K562 (cell line): ENCODE results near the gene AASS. TPM values are rescaled to one million over a fixed set of nuclear protein-coding genes. Genes with fewer than 3 reads are reported as not detected.

ENCODE experiments used
- AFF1 ChIP-seq, 2 experiments: fragments of 450-650 bp; IDR thresholded peaks; 2 replicates each; pipeline ENCODE4 v1.6.1; 2018; ENCODE audit warnings: mild to moderate bottlenecking in 2 of 2, low read depth in 1 of 2; ENCODE audit not compliant: partially characterized antibody in 2 of 2
- polyA plus RNA-seq, 8 experiments: library from polyadenylated mRNA; depleted of rRNA in 4 of 8; stranded (reverse) in 5 of 8; unstranded in 3 of 8; fragments of >200 nt; fragmentation: Nextera tagmentation in 2 of 8; fragmentation: Illumina TruSeq in 1 of 8; extraction: Ambion mirVana in 2 of 8; extraction: Trizol in 1 of 8; gene quantifications; 2 replicates each; pipeline versions ENCODE4 v1.2.1 to v1.2.3, GENCODE V29; 2011 to 2014; ENCODE audit warnings: inconsistent platforms in 1 of 8, missing spikeins in 1 of 8
- total RNA-seq, 7 experiments: library from RNA; depleted of rRNA in 6 of 7; stranded (reverse); fragments of >200 nt in 6 of 7; fragmentation: Illumina TruSeq in 2 of 7; extraction: Trizol in 2 of 7; gene quantifications; 2 replicates each; pipeline versions ENCODE4 v1.2.1 to v1.2.3, GENCODE V29; 2011 to 2021; ENCODE audit warnings: low replicate concordance in 1 of 7
- TF ChIP-seq, protein P1 (sequence below), 2 experiments: fragments of 450-650 bp; formaldehyde crosslinking in 1 of 2; IDR thresholded peaks; 2 replicates each; pipeline versions ENCODE4 v1.4.0 to v1.6.1; 2014 to 2020; ENCODE audit warnings: mild to moderate bottlenecking in 2 of 2, borderline replicate concordance in 1 of 2, low read depth in 1 of 2

Gene AASS
- total and polyA plus RNA-seq, 9 of the 15 experiments (the other 6 are each of a cell fraction or from before 2014, with no cell fraction given): 0.04 to 0.38 (median 0.07) TPM; not detected in 6

- TF ChIP-seq AFF1 (IDR thresholded peaks at IDR 0.05; ENCODE audit: low read depth in 1 of 2, partially characterized antibody in 2 of 2): no peak
- TF ChIP-seq, protein P1, sequence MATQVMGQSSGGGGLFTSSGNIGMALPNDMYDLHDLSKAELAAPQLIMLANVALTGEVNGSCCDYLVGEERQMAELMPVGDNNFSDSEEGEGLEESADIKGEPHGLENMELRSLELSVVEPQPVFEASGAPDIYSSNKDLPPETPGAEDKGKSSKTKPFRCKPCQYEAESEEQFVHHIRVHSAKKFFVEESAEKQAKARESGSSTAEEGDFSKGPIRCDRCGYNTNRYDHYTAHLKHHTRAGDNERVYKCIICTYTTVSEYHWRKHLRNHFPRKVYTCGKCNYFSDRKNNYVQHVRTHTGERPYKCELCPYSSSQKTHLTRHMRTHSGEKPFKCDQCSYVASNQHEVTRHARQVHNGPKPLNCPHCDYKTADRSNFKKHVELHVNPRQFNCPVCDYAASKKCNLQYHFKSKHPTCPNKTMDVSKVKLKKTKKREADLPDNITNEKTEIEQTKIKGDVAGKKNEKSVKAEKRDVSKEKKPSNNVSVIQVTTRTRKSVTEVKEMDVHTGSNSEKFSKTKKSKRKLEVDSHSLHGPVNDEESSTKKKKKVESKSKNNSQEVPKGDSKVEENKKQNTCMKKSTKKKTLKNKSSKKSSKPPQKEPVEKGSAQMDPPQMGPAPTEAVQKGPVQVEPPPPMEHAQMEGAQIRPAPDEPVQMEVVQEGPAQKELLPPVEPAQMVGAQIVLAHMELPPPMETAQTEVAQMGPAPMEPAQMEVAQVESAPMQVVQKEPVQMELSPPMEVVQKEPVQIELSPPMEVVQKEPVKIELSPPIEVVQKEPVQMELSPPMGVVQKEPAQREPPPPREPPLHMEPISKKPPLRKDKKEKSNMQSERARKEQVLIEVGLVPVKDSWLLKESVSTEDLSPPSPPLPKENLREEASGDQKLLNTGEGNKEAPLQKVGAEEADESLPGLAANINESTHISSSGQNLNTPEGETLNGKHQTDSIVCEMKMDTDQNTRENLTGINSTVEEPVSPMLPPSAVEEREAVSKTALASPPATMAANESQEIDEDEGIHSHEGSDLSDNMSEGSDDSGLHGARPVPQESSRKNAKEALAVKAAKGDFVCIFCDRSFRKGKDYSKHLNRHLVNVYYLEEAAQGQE (IDR thresholded peaks at IDR 0.05; ENCODE audit: borderline replicate concordance): peak; percentile 14; the same call in 1 of the 2 replicates
- TF ChIP-seq, protein P1 (CRISPR knock-in tag; IDR thresholded peaks at IDR 0.05; ENCODE audit: low read depth): no peak
Observed at GRCh38 chr7:122092964-122093797, 50.9 kb downstream of the AASS start (continued).
